Erythroblast (primary cell): ENCODE data around the gene PLCH1.
"Not testable (repeated sequence)": the region's sequence is repeated elsewhere in the genome, so short reads cannot be mapped to it uniquely, and the experiment has no call there.

Experiments
- DNase-seq, 2 experiments: peaks; one replicate each; lab custom pipeline; 2025; lab: John Stamatoyannopoulos, UW
- GATA1 ChIP-seq: IDR thresholded peaks from 2 replicates; pipeline ENCODE4 v1.6.1; 2011; ENCODE audit warnings: low read depth, mild to moderate bottlenecking, control low read depth, low read length, moderate library complexity
- POLR2A ChIP-seq: IDR thresholded peaks from 2 replicates; pipeline ENCODE4 v1.6.1; 2011; ENCODE audit warnings: mild to moderate bottlenecking, low read length

The PLCH1 gene

GRCh38 chr3:155417119-155417517 lies 327.8 kb downstream of the PLCH1 start:
- DNase-seq, result no peak
- TF ChIP-seq POLR2A (no peak), GATA1 (no peak)

- DNase-seq, result no peak
Measured at GRCh38 chr3:155416500-155417118, 328.3 kb downstream of the PLCH1 start.

GRCh38 chr3:155412904-155413303 lies 332.0 kb downstream of the PLCH1 start:
- peak in 1 of 2 experiments; percentile 47 for DNase-seq
- TF ChIP-seq GATA1, result no peak
- no peak for TF ChIP-seq POLR2A

More at GRCh38 chr3:155416500-155417118, 328.3 kb downstream of the PLCH1 start:
- TF ChIP-seq GATA1, result no peak
- TF ChIP-seq POLR2A, result no peak

GRCh38 chr3:155411500-155412223 lies 333.2 kb downstream of the PLCH1 start:
- peak; percentile 5 for DNase-seq
- TF ChIP-seq POLR2A, result no peak
- TF ChIP-seq GATA1, result no peak

- TF ChIP-seq POLR2A (no peak), GATA1 (no peak)
- DNase-seq, result peak in 1 of 2 experiments; percentile 13
Measured at GRCh38 chr3:155409336-155409735, 335.5 kb downstream of the PLCH1 start.

GRCh38 chr3:155407971-155408370 lies 336.9 kb downstream of the PLCH1 start:
- no peak for DNase-seq
- TF ChIP-seq POLR2A (no peak), GATA1 (no peak)

- no peak for DNase-seq
- TF ChIP-seq GATA1 (no peak), POLR2A (no peak)
Measured at GRCh38 chr3:155407331-155407730, 337.5 kb downstream of the PLCH1 start.

- TF ChIP-seq POLR2A (no peak), GATA1 (no peak)
- no peak for DNase-seq
Measured at GRCh38 chr3:155404486-155404885, 340.4 kb downstream of the PLCH1 start.

- DNase-seq, result no peak
- no peak for TF ChIP-seq POLR2A
- no peak for TF ChIP-seq GATA1
Measured at GRCh38 chr3:155402656-155403055, 342.2 kb downstream of the PLCH1 start.

GRCh38 chr3:155398046-155398445 lies 346.8 kb downstream of the PLCH1 start:
- no peak for DNase-seq

GRCh38 chr3:155394896-155395295 lies 350.0 kb downstream of the PLCH1 start:
- not testable (repeated sequence) for DNase-seq

More at GRCh38 chr3:155398046-155398445, 346.8 kb downstream of the PLCH1 start:
- TF ChIP-seq POLR2A (no peak), GATA1 (no peak)

GRCh38 chr3:155394240-155394639 lies 350.6 kb downstream of the PLCH1 start:
- TF ChIP-seq POLR2A, result no peak
- TF ChIP-seq GATA1, result no peak
- no peak for DNase-seq

- TF ChIP-seq POLR2A (no peak), GATA1 (no peak)
- DNase-seq, result no peak
Measured at GRCh38 chr3:155393316-155393715, 351.6 kb downstream of the PLCH1 start.

- DNase-seq, result no peak
- no peak for TF ChIP-seq GATA1
- no peak for TF ChIP-seq POLR2A
Measured at GRCh38 chr3:155392138-155392537, 352.7 kb downstream of the PLCH1 start.
